ENCODE measurements around the gene TLE5. TPM values are rescaled to one million over a fixed set of nuclear protein-coding genes. Genes with fewer than 3 reads are reported as not detected.
A peak's percentile ranks its signal among the peaks of the same experiment; 100 is the strongest.

The TLE5 gene
- total and polyA plus RNA-seq, 7 donors = 390 to 786 (median 552) TPM

DNA sequence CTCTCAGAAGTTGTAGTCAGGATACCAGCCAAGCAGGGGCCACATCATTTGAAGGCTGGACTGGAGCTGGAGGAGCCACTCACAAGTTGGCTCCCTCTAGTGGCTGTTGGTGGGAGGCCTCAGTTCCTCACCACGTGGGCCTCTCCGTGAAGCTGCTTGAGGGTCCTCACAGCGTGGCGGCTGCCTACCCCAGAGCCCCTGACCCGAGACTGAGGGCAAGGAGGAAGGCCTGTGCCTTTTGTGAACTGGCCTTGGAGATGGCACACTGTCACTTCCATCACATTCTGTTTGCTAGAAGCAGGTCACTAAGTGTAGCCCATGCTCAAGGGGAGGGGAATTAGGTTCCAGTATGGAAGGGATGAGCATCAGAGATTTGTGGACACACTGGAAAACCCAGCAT, 46.5 kb upstream of the TLE5 start:
- Histone ChIP-seq H3K36me3 (ENCODE audit: insufficient read depth in 1 of 2, low read depth in 1 of 2) (peaks cover 0 to 27% of the 10 kb centered on the region in 2 donors), H3K9me3 (no peaks in the 10 kb centered on the region), H3K4me1 (peaks cover 8% of the 10 kb centered on the region), H3K27ac (no peak overlapping the region), H3K4me3 (no peak overlapping the region), H3K27me3 (ENCODE audit: insufficient read depth in 3 of 3, low read length in 2 of 3) (no peaks in the 10 kb centered on the region)
- ATAC-seq = peak; percentile 50 to 75 (median 67)
- 49 to 58% (median 58%) methylated on average over 5 of the region's 5 CpGs for WGBS, 3 donors
- intact Hi-C loops (cut with DNase I) = loop anchor here (5.0 kb wide), 3 partner anchors 76 to 156 kb away; no protein-coding TSS in a partner anchor
- TF ChIP-seq, protein P1, sequence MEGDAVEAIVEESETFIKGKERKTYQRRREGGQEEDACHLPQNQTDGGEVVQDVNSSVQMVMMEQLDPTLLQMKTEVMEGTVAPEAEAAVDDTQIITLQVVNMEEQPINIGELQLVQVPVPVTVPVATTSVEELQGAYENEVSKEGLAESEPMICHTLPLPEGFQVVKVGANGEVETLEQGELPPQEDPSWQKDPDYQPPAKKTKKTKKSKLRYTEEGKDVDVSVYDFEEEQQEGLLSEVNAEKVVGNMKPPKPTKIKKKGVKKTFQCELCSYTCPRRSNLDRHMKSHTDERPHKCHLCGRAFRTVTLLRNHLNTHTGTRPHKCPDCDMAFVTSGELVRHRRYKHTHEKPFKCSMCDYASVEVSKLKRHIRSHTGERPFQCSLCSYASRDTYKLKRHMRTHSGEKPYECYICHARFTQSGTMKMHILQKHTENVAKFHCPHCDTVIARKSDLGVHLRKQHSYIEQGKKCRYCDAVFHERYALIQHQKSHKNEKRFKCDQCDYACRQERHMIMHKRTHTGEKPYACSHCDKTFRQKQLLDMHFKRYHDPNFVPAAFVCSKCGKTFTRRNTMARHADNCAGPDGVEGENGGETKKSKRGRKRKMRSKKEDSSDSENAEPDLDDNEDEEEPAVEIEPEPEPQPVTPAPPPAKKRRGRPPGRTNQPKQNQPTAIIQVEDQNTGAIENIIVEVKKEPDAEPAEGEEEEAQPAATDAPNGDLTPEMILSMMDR (IDR thresholded peaks at IDR 0.05) = peak; percentile 78
- DNase-seq = peak; percentile 57 to 77

DNA sequence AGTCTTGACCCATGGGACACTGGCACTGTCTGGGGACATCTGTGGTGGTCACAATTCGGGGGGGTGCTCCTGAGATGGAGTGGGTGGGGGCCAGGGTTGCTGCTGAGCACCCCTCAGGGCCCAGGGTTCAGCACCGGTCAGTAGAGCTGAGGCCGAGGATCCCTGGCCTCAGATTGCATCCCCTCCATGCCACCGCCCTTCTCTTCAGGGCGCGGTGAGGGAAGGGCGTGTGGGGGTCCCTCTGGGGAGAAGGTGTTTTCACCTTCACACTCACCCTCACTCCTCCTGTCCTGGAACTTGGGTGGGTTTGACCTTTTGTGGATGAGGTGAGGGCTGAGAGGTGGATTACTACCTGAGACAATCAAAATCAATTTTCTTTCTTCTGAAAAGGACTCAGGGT, 45.4 kb upstream of the TLE5 start:
- Histone ChIP-seq H3K27me3 (ENCODE audit: insufficient read depth in 3 of 3, low read length in 2 of 3) (no peaks in the 10 kb centered on the region), H3K4me1 (peaks cover 18% of the 10 kb centered on the region), H3K9me3 (no peaks in the 10 kb centered on the region), H3K4me3 (no peak overlapping the region), H3K36me3 (ENCODE audit: insufficient read depth in 1 of 2, low read depth in 1 of 2) (peaks cover 0 to 19% of the 10 kb centered on the region in 2 donors), H3K27ac (no peak overlapping the region)
- TF ChIP-seq, protein P1 (IDR thresholded peaks at IDR 0.05) = no peak
- no peak for DNase-seq
- no peak for ATAC-seq
- 87 to 94% (median 93%) methylated on average over 5 to 7 of the region's 7 CpGs for WGBS, 3 donors
- intact Hi-C loops (cut with DNase I) = loop anchor here (5.0 kb wide), 3 partner anchors 75 to 155 kb away; no protein-coding TSS in a partner anchor

DNA sequence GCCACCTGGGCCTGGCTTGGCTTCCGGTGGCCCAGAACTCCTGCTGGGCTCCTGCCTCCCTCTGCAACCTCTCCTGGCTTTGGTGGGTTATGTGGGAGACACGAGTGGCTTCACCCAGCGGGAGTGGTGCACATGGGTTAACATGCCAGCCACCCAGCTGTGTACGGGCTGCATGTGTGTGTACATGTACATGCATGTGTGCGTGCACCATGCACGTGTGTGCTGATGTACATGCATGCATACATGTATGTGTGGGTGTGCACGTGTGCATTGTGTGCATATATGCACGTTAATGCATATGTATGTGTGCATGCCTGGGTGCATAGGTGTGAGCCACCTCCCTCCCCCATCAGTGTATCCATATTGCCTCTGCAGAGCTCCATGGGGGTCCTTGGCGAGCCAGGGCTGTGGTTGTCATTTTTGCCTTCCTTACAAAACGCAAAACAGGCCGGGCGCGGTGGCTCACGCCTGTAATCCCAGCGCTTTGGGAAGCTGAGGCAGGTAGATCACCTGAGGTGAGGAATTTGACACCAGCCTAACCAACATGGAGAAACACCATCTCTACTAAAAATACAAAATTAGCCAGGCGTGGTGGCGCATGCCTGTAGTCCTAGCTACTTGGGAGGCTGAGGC, 44.3 kb upstream of the TLE5 start:
- no peak for ATAC-seq
- peaks cover 0 to 15% of the 10 kb centered on the region in 2 donors for H3K36me3 ChIP-seq (ENCODE audit: insufficient read depth in 1 of 2, low read depth in 1 of 2)
- peak in 1 of 2 donors; percentile 39 for DNase-seq
- no peaks in the 10 kb centered on the region for H3K9me3 ChIP-seq
- no peaks in the 10 kb centered on the region for H3K27me3 ChIP-seq (ENCODE audit: insufficient read depth in 3 of 3, low read length in 2 of 3)
- H3K4me1 ChIP-seq = peaks cover 22% of the 10 kb centered on the region
- TF ChIP-seq, protein P1 (IDR thresholded peaks at IDR 0.05) = no peak
- H3K27ac ChIP-seq = no peak overlapping the region
- H3K4me3 ChIP-seq = no peak overlapping the region
- WGBS, 3 donors = 89 to 90% (median 90%) methylated on average over 17 of the region's 17 CpGs
- intact Hi-C loops (cut with DNase I) = loop anchor here (5.0 kb wide), 3 partner anchors 74 to 154 kb away; no protein-coding TSS in a partner anchor

DNA sequence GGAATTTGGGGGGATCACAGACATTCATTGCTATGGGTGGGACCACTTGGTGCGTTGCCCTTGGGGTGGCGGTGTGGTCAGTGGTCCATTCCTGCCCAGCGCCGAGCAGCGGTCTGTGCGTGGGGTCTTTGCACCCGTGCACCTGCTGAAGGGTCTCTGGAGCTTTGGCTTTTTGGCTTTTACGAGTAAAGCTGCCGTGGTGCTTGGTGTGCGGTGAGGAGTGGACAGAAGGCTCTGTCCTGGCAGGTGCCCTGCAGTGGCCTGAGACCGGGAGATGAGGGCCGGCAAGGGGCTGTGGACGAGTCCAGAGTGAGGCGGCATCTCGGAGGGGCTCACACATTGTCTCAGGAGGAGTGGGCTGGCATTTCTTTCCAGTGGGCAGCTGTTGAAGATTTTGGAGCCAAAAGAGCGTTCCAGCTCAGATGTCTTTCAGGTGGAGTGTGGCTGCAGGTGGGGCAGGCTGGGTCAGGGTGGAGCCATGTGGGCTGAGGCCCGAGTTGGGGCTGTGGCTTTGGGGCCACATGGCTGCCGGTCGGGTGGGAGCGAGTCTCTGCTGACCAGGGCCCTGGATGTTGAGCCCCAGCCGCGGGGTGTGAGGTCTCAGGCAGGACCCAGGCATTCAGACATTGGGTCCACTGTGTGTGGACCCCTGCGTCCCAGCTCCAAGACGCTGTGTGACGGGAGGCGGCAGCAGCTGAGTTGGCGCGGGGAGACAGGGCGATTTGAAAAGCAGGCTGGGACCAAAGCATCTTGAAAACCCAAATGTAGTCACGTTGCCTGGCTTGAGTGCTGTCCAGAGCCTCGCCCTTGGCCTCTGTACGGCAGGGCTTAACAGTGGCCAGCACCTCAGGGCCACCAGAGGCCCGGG, 43.6 kb upstream of the TLE5 start:
- DNase-seq (peak in 1 of 2 donors; percentile 36), ATAC-seq (no peak)
- H3K36me3 ChIP-seq (ENCODE audit: insufficient read depth in 1 of 2, low read depth in 1 of 2) = peaks cover 0 to 7% of the 10 kb centered on the region in 2 donors
- intact Hi-C loops (cut with DNase I) = loop anchor here (5.0 kb wide), 3 partner anchors 74 to 154 kb away; no protein-coding TSS in a partner anchor
- no peaks in the 10 kb centered on the region for H3K9me3 ChIP-seq
- 73 to 83% (median 76%) methylated on average over 33 of the region's 33 CpGs for WGBS, 3 donors
- no peak overlapping the region for H3K4me3 ChIP-seq
- no peaks in the 10 kb centered on the region for H3K27me3 ChIP-seq (ENCODE audit: insufficient read depth in 3 of 3, low read length in 2 of 3)
- no peak overlapping the region for H3K27ac ChIP-seq
- H3K4me1 ChIP-seq = peaks cover 26% of the 10 kb centered on the region
- TF ChIP-seq, protein P1 (IDR thresholded peaks at IDR 0.05) = no peak

All from psoas muscle (tissue), 8 donors.